Measurements from ENCODE around the gene ANKLE2.
"Not testable (repeated sequence)": the region's sequence is repeated elsewhere in the genome, so short reads cannot be mapped to it uniquely, and the experiment has no call there.

The ANKLE2 gene

GRCh38 chr12:132761032-132761920 lies at the start of gene ANKLE2:
TSS of gene ANKLE2 (minus strand) at chr12:132761832. CDS start at chr12:132761798, 34 bp downstream.
- DNase-seq (ENCODE audit: low read depth) = peak; percentile 86

GRCh38 chr12:132809391-132809790 lies 47.8 kb upstream of the ANKLE2 start:
- peak; percentile 36 for DNase-seq (ENCODE audit: low read depth)

DNA sequence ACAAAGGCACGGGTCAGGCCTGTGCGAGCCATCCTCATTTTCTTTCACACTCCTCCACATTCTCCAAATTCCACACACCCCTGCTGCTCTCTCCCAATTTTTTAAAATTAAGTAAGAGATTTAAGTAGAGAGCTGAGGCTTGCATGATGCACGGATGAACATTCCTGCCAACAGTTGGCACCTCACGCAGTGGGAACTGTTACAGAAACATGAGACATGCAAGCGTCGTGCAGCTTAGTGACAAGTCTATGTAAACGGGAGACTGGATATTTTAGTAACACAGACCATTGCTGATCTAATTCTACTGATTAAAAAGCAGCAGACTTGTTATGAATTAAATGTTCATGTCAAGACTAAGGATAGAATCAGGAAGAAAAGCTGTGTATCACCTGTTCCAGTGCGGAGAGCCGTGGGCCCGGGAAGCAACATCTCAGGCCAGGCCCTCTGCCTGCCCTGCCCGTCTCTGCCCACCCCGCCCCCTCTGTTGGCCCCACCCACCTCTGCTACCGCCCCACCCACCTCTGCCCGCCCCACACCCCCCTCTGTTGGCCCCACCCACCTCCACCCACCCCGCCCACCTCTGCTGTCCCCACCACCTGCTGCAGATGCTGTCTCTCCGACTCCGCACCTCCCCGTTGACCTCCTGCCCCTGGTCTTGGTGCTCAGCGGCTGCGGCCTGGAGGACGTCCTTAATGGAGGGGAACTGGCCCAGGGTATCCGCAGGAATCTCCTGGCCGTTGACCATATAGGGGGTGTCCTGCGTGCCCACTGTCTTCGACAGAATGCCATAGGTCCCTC lies 45.9 kb upstream of the ANKLE2 start:
- DNase-seq (ENCODE audit: low read depth) = no peak

DNA sequence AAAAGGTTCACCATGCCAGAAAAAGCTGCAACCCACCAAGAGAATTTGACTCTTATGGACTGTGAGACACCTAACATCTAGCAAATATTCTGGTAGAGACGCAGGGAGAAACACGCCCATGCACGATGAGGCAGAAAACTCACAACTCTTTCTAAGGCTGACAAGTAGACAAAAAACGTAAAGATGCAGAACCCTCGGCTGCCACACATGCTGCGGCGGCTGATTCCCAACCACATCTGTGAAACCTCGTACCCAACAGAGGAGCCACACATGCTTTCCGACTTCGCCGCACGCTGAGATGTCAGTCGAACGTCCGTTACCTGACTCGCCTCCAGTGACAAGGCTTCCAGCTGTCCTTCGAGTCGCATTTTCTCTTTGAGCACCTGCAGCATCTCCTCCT lies 45.2 kb upstream of the ANKLE2 start:
- no peak for DNase-seq (ENCODE audit: low read depth)

DNA sequence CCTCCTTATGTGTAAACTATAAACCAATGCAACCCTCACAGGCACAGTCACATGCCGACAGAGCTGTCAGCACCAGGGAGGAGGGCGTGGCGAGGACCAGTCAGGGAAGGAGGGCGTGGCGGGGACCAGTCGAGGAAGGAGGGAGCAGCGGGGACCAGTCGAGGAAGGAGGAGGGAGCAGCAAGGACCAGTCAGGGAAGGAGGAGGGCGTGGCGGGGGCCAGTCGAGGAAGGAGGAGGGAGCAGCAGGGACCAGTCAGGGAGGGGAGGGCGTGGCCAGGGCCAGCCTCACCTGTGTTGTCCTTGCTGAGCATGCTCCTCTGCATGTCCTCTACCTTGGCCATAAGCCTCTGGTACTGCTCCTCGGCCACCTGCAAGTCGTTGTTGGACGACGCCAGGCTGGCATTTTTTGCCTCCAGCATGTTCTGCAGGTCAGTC lies 42.8 kb upstream of the ANKLE2 start:
- DNase-seq (ENCODE audit: low read depth) = no peak

DNA sequence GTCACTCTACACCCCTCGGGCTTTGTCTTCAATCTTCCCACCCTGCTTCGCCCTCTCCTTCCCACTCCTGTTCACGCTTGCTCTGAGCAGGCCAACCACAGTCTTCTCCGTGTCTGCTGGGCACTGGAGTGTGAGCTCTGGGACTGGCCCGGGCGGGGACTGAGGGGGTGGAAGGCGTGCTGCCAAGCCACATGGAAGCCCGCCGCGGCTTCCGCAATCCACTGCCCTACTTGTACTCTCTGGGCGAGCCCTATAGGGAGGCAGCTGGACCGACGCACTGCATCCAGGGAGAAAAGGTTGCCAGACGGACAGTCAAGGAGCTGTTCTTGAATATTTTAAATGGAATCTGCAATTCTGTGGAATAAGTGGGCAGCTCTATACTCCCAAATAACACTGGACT lies 42.3 kb upstream of the ANKLE2 start:
- no peak for DNase-seq (ENCODE audit: low read depth)

DNA sequence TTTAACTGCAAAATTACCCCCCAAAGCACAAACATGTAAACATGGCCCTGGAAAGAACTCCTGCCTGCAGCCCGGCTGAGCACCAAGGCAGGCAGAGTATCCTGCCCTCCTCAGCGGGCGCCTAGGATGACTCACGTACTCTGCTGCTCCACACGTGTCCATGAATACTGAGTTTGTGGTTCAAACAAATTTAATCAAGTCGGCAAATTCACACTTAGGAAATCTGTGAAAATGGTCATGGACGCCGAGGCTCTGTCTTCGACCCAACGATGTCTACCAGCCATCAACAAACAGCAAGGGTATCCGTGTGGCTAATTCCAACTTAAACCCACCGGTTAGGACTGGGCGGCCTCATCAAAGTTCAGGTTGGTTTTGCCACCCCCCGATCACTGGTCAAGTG lies 41.5 kb upstream of the ANKLE2 start:
- no peak for DNase-seq (ENCODE audit: low read depth)

GRCh38 chr12:132801741-132802140 lies 40.1 kb upstream of the ANKLE2 start:
- no peak for DNase-seq (ENCODE audit: low read depth)

DNA sequence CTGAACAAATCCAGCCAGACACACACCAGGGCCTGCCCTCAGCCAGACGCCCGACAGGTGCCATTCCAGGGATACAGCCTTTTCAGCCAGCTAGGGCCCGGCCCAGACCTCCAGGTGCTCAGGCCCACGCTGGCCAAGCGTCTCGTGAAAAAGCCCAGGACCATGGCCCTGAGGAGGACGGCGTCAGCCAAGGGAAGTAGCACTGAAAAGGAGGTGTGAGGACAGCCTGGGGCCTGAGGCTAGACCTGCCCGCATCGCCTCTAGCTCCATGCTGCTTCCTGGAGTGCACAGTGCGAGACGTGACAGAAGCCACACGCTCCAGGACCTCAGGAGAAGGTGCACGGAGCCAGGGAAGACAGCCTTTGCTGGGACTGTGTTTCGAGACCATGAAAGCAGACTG lies 37.2 kb upstream of the ANKLE2 start:
- DNase-seq (ENCODE audit: low read depth) = no peak

GRCh38 chr12:132797820-132798570 lies 36.4 kb upstream of the ANKLE2 start:
- no peak for DNase-seq (ENCODE audit: low read depth)

DNA sequence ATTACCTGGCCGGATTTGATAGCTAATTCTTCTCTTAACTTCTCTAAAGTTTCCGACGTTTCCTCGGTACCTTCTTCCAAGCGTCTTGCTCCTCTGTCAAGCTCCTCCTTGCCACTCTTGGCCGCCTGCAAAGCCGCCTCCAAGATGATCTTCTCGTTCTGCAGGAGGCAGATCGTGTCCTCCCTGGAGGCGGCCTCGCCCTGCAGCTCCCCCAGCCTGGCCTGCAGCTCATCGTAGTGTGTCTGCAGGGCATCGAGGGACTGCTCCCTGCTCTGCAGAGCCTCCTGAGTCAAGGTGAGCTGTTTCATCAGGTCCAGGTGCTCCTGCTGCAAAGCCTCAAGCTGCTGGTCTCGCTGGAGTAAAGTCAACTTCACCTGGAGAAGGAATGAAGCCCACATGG lies 34.2 kb upstream of the ANKLE2 start:
- DNase-seq (ENCODE audit: low read depth) = no peak

DNA sequence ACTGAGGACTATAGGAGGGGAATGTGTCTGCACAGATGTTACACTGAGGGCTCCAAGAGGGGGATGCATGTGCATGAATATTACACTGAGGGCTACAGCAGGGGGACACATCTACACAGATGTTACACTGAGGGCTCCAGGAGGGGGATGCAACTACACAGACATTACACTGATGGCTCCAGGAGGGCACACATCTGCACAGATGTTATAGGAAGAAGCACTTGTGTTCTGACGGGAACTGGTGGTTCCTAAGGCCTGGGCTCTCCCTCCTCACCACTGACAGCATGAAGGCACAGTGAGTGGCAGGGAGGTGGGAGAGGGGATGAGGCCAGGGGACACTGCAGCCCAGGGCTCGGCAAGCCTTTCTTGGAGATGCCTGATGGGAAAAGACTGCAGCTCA lies 30.3 kb upstream of the ANKLE2 start:
- not testable (repeated sequence) for DNase-seq (ENCODE audit: low read depth)

DNA sequence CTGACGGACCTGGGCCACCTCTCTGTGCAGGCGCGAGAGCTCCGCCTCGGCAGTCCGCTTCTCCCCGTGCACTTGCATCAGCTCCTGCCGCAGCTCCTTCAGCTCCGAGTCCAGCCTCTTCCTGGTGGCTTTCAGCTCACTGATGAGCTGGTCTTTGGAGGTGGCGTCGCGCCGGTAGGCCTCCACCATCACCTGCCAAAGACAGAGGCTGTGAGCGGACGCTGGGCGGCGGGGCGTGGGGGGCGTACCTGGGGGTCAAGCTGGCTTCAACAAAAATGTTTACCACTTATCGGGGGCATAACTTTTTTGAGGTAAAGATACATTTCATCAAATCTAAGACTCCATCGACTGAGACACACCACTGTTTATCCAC lies 27.5 kb upstream of the ANKLE2 start:
- no peak for DNase-seq (ENCODE audit: low read depth)

GRCh38 chr12:132788375-132789098 lies 26.9 kb upstream of the ANKLE2 start:
- DNase-seq (ENCODE audit: low read depth) = no peak

DNA sequence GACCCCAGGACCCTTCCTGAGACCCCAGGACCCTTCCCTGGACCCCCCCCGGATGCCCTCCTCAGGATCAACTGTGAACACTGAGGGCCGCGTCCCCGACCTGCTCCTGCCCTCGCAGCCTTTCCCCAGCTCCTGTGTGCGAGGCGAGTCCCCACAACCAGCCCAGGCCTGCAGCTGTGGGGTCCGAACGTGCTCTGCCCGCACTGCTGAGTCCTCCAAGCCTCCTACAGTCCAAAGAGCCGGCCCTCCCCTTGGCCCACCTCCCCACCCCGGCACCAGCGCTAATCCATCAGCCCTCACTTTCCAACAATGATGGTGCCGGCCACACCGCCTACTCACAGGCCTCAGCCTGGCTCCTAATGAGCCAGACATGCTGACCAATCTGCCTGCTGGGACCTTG lies 26.2 kb upstream of the ANKLE2 start:
- no peak for DNase-seq (ENCODE audit: low read depth)

- DNase-seq (ENCODE audit: low read depth) = no peak
Measured at GRCh38 chr12:132786192-132786591, 24.6 kb upstream of the ANKLE2 start.

DNA sequence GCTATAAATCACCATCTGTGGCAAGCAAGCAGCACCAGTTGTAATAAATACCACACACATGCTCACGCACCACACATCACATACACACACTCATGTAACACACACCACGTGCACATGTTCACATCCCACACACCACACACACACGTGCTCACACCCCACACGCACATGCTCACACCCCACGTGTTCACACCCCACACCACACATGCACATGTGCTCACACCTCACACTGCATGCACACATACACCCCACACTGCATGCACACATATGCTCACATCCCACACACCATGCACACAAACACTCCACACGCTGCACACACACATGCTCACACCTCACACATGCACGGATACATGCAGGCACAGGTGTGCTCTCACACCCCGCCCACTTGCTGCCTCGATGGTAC lies 22.9 kb upstream of the ANKLE2 start:
- no peak for DNase-seq (ENCODE audit: low read depth)

DNA sequence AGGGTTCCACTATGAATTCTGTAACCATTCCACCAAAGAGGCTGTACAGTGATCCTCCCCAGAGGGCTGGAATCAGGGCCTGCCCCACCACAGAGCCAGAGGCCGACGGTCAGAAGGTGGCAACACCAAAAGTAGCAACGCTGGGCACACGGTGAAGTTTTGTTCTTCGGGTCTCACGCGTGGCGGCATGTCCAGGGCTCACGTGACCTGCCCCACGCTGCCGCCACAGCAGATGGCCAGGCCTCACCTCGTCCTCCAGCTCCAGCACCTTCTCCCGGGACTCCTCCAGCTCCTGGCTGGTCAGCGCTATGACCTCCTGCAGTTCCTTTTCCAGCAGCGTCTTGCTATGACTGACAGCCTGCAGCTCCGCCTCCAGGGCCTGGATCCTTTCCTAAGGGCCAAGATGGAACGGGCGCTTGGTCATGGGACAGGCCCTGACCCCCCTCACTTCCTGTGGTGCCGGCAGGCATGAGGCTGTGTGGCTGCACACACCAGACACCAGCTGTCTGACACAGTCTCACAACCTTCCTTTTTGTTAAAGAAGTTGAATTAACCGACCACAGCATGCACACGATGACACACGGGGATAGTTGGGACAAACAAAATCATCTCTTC lies 22.4 kb upstream of the ANKLE2 start:
- DNase-seq (ENCODE audit: low read depth) = no peak

DNA sequence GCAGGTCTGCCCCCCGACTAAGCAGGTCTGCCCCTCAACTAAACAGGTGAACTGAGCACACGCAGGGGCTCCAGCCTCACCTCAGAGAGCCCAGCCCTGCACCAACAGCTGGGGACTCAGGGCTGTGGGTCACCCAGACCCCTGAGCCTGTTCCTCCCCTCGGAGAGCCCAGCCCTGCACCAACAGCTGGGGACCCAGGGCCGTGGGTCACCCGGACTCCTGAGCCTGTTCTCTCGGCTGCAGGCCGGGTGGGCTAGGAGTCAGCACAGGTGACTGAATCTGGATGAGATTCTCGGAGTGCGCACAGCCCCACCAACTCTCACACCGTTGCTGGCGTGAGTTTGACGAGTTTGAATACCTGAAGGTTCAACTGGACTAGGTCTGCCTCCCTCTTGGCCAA lies 20.3 kb upstream of the ANKLE2 start:
- no peak for DNase-seq (ENCODE audit: low read depth)

DNA sequence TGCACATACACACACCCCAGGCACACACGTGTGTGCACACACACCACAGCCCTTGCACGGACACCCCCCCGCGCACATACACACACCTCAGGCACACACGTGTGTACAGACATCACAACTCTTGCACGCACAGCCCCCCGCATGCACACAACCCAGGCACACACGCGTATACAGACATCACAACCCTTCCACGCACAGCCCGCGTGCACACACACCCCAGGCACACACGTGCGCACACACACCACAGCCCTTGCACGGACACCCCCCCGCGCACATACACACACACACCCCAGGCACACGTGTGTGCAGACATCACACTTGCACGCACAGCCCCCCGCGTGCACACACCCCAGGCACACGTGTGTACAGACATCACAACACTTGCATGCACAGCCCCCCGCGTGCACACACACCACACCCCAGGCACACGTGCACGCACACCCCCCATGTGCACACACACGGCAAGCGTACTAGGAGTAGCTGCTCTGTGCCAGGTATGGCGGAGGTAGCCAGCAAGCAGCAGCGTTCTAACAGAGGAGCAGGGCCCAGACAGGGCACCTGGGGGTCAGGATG lies 18.2 kb upstream of the ANKLE2 start:
- DNase-seq (ENCODE audit: low read depth) = no peak

GRCh38 chr12:132777614-132778013 lies 16.0 kb upstream of the ANKLE2 start:
- DNase-seq (ENCODE audit: low read depth) = no peak
